DOHH2 (cell line): Measurements from ENCODE around the gene DOCK8.

Experiments
- EZH2phosphoT487 ChIP-seq: fragments of 200-600 bp; sonication (generic); IDR thresholded peaks from 2 replicates; pipeline ENCODE4 v1.6.1; 2017; ENCODE audit warnings: borderline replicate concordance, mild to moderate bottlenecking, antibody characterized with exemption, low read length, moderate library complexity, mixed read lengths
- TF ChIP-seq, protein P1 (sequence below): fragments of 200-600 bp; sonication (generic); IDR thresholded peaks from one replicate; pipeline ENCODE4 v1.5.1; 2014; ENCODE audit warnings: antibody characterized with exemption, mild to moderate bottlenecking, low read depth, low read length; ENCODE audit not compliant: poor library complexity, severe bottlenecking

GRCh38 chr9:251398-251797 lies 36.7 kb downstream of the DOCK8 start:
- TF ChIP-seq, protein P1, sequence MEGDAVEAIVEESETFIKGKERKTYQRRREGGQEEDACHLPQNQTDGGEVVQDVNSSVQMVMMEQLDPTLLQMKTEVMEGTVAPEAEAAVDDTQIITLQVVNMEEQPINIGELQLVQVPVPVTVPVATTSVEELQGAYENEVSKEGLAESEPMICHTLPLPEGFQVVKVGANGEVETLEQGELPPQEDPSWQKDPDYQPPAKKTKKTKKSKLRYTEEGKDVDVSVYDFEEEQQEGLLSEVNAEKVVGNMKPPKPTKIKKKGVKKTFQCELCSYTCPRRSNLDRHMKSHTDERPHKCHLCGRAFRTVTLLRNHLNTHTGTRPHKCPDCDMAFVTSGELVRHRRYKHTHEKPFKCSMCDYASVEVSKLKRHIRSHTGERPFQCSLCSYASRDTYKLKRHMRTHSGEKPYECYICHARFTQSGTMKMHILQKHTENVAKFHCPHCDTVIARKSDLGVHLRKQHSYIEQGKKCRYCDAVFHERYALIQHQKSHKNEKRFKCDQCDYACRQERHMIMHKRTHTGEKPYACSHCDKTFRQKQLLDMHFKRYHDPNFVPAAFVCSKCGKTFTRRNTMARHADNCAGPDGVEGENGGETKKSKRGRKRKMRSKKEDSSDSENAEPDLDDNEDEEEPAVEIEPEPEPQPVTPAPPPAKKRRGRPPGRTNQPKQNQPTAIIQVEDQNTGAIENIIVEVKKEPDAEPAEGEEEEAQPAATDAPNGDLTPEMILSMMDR = no peak
- no peak for TF ChIP-seq EZH2phosphoT487
